GM19193 (cell line): Measurements from ENCODE around the gene TOM1L2.

Source experiments
- POLR2A ChIP-seq: IDR thresholded peaks from 4 replicates; pipeline ENCODE4 v1.6.1; 2011; ENCODE audit not compliant: insufficient read depth, insufficient read length; ENCODE audit errors: extremely low read depth

Gene TOM1L2

DNA sequence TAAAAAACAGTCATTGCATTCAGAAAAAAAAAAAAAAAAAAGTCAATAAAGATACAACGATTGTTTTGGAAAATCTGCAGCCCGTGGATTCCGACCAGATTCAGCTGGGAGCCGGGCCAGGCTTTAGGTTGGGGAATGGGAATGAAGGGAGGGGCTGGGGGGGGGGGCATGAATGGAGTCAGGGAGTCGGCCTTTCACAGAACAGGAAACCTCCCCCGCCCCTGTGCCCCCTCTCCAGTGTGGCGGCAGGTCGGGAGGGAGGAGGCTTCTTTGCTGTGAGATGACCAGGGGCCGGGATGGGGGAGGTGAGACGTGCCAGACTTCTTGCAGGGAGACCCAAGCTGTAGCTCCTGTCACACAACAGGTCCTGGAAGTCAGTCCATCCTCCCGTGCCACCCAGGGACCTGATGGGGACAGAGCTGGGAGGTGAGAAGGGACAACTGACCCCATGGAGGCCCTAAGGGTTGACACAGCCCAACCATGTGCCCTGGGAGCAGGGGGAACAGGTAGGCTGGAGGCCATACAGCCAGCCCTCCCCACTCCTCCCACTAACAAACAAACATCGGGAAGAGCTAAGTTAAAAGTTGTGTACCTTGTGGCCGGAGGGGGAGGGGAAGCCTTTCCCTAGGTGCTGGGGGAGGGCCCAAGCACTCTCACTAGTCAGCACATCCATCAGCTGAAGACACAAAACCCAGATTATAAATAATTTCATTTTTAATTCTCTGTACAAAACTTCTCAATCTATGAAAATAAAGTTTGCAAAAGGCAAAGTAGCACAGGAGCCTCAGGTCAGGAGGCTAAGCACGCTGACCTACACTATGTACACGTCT is 160.6 kb downstream of the TOM1L2 start:
- TF ChIP-seq POLR2A, result peak; percentile 32

- no peak for TF ChIP-seq POLR2A
Observed at GRCh38 chr17:17810895-17811248, 161.3 kb downstream of the TOM1L2 start.

DNA sequence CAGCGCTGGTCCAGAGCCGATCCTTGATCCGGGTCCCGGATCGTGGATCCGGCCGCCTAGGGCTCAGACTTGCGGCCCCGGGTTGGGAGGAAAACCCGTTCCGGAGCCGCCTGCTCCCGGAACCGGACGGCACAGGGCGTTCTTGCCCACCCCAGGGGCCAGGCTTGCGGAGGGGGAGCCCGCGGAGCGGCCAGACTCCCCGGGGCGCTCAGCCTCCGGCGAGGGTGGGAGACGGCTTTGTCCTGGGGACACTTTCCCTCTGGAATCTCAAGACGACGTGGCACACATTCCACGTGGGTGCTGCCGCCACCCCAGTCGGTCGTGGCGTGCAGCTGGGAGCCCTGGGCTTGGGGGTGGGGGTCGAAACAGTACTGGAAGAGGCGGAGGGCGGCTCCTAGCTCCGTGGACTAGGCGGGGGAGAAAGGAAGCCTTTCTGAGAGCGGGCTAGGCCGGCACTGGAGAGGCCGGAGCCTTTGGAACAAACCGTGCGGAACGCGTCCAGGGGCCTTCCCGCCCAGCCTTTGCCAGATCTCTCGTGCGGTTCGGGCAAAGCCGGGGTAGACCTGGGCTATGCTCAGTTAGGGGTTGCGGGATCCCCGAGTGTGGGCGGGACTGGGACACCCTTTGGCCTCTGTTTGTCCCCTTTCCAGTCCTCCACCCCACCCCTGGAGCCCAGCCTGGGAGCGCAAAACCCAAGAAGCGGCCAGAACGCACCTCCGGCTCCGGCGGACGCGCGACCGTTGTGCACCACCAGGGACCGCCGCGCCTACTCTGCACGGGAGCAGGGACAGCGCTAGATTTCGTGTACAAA is 161.9 kb downstream of the TOM1L2 start:
- TF ChIP-seq POLR2A, result no peak

DNA sequence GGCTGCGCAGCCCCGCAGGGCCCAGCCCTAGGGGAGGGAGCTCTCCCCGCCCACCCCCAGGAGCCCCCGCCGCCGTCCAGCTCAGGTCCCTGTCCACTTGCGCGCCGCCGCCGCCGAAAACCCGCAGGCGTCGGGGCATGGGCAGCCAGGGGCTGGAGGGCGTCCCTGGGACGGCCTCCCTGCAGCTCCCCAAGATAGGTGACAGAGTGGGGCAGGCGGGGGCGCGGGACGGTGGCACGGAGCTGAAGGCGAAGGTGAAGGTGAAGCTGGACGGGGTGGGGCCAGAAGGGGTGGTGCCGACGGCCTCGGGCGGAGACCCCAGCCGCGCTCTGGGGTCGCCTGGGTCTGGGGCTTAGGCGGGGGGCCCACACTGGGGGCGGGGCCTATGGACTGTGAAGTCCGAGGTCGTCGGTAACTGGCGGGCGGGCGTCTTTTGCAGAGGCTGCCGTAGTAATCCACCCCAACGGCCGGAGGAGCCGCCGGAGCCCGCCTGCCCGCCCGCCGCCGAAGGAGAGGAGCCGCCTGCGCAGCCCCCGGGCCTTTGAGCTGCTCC is 162.6 kb downstream of the TOM1L2 start:
- no peak for TF ChIP-seq POLR2A

DNA sequence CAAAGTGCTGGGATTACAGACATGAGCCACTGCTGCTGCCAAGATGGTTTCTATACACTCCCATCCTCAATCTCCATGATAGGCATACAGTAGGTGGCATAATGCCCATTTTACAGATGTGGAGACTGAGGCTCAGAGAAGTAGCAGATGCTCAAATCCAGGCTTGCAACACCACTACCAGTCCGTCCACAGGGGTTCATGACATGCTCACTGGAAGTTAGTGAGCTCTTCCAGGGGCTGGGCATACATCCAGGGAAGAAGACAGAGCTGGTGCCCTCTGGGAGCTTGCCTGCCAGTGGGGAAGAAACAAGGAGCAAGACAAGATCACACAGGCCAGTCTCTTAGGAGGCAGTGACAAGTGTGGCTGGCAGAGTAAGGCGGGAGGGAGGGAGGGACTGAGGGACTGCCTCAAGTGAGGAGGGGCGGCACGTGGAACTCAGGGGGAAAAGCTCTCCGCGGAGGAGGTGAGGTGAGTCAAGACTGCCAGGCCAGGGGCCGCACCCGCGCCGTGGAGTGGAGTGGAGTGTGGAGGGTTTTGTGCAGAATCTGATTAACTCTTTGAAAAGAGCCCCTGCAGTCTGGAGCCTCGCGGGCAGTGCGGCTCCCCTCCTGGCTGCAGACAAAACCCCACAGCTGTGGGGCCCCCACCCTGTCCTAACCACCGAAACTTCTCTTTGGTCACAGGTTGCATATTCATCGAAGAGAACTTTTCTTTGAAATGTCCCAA is 163.3 kb downstream of the TOM1L2 start:
- no peak for TF ChIP-seq POLR2A

- TF ChIP-seq POLR2A, result no peak
Observed at GRCh38 chr17:17807440-17807839, 164.8 kb downstream of the TOM1L2 start.

GRCh38 chr17:17806611-17807274 is 165.5 kb downstream of the TOM1L2 start:
- no peak for TF ChIP-seq POLR2A

DNA sequence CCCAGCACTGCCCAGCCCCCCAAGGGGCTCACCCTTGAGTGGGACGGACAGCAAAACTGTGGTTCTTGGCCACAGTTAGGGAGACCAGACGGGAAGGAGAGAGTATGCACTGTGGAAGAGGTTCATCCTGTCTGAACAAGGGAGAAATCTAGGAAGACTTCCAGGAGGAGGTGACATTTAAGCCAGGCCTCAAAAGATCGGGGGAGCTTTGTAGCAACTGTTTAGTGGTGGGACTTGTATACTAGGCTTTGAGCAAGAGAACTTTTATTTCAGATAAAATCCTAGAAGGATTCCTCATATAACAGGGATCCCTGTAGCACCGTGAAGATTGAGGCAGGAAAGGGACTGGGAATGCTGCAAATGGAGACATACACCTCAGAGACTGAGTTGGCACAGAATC is 166.2 kb downstream of the TOM1L2 start:
- no peak for TF ChIP-seq POLR2A

- no peak for TF ChIP-seq POLR2A
Observed at GRCh38 chr17:17805575-17805974, 166.6 kb downstream of the TOM1L2 start.

DNA sequence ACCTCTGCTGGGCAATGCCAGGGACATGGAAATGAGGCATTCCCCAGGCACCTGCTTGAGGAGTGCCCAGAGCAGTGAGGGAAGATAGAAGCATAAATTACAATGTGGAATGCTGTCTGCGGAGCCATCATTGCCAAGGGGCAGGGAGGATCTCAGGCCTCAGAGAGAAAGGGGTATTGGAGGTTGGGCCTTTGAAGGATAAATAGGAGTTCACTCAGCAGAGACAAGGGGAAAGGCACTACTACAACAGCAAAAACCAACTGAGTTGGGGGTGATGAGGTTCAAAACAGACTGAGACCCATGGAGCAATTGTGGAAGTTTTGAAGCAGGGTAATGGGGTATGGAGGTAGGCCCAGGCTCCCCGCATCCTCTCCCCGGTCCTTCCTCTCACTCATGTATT is 168.2 kb downstream of the TOM1L2 start:
- TF ChIP-seq POLR2A, result no peak

DNA sequence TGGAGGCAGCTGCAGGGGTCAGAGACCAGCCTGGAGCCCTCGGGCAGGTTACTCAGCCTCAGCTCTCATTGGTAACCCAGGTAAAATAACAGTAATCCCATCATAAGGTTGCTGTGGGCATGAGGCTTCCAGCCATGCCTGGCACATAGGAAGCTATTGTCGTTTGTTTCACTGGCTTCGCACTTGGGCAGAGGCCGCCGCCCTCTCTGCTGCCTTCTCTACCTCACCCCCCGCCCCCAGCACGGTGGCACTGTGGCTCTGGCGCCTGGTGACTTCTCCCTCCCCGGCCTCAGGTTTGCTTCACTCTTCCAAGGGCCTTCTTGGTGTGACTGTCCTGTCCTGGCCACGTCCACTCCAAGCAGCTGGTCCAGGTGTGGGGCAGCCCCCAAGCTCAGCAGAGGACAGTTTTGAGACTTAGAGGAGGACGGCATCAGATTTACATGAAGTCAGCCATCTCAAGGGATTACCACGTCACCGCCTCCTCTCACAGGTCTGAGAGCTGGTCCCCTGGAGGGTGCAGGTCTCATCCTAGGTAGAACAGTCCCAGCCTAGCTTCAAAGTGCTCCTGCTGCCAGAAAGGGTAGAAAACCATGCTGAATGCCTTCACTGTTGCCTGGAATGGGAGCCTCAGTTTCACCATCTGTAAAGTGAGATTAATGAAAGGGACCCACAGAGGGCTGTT is 170.3 kb downstream of the TOM1L2 start:
- no peak for TF ChIP-seq POLR2A

DNA sequence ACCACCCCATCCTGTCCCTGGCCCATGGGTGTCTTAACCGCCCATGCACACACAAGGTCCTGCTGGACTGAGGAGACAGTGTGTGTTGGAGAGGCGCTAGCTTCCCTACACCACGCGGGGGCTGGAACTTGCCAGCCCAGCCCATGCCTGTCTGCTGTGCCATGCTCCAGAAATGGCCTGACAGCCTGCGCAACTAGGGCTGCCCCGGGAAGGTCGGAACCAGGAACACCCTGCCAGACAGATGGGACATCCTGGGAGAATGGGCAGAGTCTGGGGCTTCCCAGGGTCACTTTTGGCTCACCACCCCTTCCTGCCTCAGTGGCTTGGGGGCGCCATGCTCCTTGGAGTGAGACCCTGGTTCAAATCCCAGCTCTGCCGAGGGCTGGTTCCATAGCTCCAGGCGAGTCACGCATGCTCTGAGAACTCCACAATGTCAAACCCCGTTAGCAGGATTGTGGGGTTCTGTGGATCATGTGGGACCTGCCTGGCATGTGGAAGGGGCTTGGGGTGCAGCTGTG is 171.6 kb downstream of the TOM1L2 start:
- TF ChIP-seq POLR2A, result no peak

DNA sequence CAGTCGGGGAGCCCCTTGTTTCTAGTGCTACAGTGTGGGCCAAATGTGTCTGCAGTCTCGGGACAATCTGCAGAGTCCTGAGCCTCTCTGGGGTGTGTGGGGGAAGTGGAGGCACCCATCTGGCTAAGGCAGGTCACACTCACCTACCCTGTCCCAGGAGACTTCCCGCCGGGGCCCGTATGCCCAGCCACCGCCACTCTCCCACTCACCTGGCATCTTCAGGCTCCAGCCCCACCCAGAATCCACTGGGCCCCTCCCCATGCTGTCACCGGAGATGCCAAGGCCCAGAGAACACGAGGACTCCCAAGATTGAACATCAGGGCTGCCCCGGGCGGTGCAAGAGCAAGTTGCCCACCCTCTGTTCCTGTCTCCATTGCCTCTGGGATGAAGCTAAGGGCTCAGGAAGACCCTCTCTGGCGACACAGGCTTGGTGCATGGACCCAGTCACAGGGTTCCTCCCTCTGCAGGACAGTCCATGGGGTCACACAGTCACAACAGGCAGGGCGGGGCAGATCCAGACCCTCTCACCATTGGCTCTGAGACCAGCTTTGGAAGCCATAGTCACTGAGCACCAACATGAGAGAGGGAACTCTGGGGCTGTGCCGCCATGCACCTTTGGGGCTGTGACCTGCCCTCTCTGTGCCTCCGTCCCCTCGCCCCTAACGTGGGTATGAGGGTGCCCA is 173.5 kb downstream of the TOM1L2 start:
- TF ChIP-seq POLR2A, result no peak
